GM19395 (cell line): ENCODE results near the gene STARD7.
A peak's percentile ranks its signal among the peaks of the same experiment; 100 is the strongest.
"Not testable (repeated sequence)": the region's sequence is repeated elsewhere in the genome, so short reads cannot be mapped to it uniquely, and the experiment has no call there.

Experiments
- ATAC-seq: cut with Tn5 transposase; IDR thresholded peaks from one replicate; pipeline ENCODE4 v1.9.1; 2021; ENCODE audit warnings: mild to moderate bottlenecking, moderate library complexity; ENCODE audit not compliant: unreplicated experiment

Gene STARD7

DNA sequence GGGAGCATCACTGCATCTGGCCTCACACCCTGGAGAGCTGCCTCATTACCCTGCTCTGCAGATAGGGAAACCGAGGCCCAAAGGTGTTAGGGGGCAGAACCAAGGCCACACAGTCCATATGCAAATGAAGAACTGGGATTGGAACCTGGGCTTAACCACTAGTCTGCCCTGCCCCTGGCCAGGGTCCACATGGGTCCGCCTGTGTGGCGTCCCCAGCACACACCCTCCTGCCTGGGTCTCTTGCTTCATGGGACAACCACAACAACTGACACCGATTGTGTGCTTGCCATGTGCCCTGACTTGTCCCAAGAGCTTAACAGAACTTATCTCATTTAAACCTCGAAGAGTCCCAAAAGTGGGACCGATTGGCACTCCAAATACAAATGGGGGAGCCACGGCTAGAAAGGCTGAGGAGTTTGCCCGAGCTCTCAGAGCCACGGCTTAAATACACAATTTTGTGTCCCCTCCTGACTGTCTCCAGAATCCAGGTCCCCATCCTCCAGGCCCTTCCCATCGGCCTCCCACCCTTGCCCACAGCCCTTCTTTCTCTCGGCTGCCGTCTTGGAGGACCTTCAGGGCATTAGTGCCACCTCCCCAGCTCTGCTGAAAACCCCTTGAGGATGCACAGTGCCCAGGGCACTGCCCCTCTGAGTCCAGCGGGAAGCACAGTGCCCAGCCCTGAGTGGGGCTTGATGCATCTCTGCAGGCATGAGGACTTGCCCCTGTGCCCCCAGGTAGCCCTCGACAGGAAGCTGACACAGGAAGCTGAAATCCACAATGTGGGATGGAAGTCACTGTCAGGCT lies 57.6 kb downstream of the STARD7 start:
- no peak for ATAC-seq

DNA sequence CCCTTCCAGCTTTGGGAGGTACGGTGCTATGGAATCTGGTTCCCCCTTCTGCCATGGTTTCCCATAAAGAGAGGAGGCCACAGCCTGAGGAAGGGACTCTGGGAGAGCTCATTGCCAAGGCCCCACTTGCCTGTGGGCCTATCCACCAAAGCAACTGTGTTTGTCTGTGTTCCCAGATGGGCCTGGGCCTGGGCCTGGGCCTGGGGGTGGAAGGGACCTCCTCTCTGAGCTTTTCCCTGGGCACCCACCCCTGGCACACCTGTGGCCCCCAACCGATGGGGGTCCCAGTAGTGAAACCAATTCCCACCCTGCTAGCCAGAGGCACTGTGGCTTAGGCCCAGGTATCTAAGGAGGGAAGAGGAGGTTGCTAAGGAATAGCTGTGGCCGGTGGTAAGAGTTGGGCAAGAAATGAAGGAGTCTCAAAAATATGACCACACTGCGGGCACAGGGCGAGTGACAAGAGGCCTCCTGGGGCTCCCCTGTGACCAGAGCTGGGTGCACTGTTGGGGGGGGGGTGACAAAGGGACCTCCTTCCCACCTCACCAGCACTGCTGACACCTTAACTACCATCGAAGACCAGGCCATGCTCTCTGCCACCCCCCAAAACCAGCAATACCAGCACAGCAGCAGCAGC lies 58.5 kb downstream of the STARD7 start:
- no peak for ATAC-seq

DNA sequence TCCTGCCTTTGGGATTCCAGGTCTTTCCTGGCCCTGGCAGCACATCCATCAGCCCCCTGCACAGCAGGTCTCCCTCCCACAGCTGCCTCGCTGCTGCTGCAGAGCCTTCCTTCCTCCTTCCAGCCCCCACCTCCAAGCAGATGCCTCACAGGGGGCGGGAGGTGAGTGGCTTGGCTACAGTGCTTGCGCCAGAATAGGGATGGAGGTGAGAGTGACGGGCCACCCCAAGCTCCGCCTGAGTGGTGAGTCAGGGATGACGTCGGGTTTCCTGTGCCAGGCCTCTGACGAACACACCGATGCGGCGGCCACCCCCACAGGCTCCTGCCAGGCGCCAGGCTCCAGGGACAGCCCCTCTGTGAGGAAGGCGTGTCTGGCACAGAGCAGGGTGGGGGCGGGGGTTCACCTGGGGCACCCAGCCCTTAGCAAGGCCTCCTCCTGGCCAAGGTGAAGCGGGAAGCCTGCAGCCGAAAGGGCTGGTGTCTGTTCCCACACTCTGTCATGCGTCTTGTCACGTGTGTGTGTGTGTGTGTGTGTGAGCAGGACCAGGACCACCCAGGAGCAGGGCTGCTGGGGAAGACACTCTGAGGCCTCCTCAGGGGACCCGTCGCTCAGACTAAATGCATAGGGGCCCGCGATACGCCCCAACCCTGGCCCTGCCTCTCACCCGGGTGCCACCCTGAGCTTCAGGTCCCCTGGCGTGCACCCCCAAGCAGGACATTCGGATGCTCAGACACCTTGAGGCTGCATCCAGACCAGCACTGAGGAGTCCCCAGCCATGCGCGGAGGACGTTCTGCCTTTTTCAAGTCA lies 60.0 kb downstream of the STARD7 start:
- peak; percentile 29 for ATAC-seq

DNA sequence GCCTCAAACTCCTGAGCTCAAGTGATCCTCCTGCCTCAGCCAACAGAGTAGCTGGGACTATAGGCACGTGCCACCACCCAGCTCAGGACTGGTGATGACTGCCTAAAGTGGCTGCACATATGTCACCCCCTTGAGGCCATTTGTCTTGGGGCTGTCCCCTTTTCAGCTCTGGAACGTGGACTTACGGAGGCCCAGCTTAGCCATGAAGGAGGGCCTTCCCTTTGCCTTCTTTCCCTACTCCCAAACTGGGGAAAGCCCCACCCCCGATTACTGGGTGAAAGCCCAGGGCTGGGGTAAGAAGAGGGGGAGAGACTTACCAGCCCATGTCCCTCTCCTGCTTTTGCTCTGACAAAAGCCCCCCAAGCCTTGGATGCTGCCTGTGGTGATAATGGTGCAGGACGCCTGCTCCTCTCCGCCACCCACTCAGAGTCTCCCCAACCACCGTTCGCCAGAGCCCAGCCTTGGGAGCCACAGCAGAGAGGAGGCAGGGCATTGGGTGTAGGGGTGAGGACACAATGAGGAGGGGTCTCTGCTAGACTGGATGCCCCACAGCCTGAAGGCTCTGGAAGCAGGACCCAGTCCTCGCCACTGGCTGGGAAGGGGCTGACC lies 60.9 kb downstream of the STARD7 start:
- ATAC-seq = no peak

DNA sequence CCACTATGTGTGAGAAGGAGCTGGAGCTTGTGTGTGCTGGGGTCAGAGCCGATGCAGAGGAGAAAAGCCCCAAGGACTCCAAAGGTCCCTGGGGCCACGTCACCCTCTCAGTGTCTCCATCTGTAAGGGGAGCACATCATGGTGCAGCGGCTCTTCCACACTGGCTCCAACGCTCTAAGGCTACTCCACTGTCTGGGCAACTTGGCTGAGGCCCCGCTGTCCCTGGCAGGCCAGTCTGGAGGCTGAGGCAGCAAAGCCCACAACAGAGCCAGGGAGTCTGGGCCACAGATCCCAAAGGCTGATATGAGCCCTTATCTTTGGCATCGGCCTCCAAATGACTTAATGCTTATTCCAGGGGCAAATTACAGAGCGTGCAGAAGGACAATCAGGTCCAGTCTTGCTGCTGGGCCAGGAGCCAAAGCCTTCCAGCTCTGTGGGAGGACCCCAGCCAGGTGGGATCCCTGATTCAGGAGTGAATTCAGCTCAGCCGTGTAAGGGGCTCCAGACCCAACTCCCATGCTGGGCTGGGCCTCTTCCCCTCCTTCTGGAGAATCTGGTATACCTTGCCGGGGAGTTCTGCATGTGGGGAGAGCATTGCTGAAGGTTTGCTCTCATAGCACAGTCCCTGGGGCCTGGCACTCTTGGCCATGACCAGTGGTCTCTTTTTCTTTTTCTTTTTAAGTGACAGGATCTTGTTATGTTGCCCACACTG lies 61.6 kb downstream of the STARD7 start:
- ATAC-seq = no peak

DNA sequence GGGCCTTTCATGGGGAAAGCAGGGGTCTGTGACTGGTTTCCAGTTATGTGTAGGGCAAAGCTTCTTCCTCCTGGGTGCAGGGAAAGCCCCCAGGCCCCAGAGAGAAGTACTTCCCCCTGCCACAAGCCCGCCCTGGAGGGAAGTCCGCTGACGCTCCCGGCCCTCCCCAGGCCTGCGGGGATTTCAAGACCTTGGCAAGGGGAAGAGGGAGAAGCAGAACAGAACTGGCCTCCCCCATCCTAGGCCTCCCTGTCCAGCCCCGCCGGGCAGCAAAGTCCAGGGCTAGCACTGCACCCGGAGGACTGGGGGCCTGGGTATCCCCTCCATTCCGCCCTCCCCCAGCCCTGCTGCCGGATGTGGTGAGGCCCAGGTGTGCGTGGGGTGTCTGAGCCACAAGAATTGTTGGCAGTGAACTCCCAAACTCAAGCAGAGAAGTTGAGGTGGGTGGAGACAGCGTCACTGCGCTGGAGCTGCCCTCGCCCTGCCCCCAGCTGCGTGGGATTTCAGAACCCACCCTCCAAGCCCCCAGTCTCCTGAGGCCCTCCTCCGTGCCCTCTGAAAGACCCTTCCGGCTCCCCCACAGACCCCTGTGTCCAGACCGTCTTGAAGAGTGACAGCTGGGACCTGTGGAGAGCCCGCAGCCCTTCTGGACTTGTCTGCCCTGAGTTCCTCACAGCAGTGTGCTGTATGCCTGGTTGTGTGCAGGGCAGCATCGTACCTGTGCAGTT lies 62.3 kb downstream of the STARD7 start:
- peak; percentile 50 for ATAC-seq

DNA sequence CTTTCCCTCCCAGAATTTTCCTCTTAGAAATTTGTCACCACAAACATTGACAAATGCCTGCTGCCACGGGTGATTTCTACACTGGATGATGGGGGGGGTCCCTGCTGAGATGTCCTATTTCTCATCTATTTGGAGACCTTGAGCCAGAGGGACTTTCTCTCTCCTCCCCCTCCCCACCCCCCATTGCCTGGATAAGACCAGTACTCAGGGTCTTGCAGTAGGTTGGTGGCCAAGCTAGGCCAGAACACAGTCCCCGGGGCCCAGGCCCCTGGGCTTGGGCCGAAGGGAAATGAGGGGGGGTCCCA lies 62.8 kb downstream of the STARD7 start:
- ATAC-seq = no peak

DNA sequence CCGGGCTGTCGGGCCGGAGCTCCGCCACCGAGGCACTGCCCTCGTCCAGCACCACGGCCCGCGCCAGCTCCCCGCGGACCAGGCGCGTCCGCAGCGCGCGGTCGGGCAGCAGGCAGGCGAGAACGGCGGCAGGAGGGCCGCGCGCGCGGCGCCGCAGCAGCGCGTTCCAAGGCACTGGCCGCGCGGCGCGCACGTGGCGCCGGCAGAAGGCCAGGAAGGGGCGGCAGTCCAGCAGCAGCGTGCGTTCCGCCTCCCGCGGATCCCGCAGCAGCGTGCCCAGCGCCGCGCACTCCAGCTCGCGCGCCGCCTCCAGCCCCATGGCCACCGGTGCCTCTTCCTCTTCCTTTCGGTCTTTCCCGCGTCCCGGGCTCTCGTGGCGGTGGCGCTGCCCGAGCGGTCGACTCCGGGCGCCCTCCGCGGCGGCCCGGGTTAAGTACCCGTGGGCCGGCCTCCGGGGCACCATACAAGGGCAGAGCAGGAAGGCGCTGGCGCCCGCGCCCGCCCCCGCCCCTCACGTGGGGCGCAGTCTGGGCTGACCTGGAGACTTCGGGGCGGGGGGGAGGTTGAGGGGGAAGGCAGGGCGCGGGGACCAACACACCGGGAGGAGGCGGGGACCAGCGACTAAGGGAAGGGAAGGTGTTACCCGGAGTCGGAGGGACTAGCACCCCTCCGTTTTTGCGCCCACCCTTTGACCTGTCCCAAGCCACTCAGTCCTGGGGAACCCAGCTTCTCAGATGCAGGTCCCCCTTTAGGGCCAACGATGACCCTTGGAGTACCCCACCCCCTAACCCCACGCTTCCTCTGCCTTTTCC lies 63.4 kb downstream of the STARD7 start, which contains the start of gene DUSP2:
DUSP2 (minus strand) TSS at position 405 of the 812 bp plus-strand sequence; CDS start at position 319, 86 bp downstream.
- ATAC-seq = peak; percentile 52

DNA sequence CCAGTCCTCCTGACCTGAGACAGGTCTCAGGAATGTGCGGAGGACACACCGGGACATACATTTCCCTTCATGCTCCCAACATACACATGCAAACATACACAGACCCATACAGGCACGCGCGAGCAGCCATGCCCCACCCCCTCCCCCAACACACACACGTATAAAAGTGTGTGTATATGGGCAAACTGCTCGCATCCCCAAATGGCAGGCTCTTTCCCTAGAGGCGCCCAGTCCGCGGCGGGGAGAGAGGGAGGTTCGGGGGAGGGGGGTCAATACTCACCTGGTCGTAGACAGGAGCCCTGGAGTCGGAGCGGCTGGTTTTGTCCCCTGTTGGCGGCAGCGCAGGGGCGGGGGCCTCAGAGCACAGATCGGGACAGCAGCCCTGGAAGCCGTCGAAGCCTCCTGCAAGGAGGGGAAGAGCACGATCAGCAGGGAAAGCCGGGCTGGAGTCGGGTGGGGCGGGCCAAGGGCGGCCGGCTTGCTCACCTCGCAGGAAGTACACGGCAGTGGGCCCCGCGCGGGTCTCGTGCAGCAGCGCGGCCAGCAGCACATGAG lies 64.1 kb downstream of the STARD7 start:
- peak; percentile 1 for ATAC-seq

DNA sequence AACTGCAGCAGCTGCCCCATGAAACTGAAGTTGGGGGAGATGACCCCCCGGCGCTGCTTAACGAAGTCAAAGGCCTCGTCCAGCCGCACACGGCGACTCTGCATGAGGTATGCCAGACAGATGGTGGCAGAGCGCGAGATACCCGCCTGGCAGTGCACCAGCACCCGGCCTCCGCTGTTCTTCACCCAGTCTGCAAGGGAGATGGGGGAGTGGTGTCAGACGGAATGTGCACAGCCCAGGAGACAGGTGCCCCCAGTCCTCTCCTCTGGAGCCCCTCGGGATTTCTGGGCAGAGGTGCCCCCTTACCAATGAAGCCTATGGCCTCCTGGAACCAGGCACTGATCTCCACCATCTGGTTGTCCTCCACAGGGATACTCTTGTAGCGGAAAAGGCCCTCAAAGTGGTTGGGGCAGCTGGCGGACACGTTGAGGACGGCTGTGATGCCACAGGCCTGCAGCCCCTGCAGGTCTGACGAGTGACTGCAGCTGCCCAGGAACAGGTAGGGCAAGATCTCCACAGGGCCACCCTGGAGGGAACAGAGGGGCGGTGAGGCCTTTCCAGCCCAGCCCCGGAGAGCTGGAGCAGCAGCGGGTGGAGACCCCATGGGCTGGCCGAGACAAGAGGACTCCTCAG lies 64.7 kb downstream of the STARD7 start:
- no peak for ATAC-seq

DNA sequence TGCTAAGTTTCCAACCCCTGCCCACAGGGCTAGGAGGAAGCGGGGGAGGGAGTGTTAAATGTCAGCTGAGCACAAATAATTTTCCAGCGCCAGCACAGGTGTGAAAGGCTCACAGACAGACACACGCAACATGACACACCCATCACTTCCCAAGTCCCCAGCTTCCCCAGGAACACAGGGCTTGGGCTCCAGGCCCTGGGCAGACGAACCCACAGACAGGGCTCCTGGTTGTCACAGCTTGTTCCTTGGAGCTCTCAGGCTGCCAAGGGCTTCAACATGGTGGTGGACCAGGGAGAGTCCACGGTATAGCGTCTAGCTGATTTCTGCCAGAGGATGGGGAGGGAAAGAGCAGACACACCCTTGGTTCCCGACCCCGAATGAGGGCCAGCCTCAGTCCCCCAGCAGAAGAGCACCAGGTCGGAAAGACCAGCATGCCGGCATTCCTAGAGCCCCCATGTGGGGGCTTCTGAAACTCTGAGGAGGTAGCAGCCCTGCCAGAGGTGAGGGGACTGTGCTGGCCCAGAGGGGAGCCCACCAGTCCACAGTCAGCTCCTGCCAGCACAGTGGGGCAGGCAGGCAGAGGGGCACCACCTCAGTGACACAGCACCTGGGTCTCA lies 65.3 kb downstream of the STARD7 start:
- ATAC-seq = no peak

DNA sequence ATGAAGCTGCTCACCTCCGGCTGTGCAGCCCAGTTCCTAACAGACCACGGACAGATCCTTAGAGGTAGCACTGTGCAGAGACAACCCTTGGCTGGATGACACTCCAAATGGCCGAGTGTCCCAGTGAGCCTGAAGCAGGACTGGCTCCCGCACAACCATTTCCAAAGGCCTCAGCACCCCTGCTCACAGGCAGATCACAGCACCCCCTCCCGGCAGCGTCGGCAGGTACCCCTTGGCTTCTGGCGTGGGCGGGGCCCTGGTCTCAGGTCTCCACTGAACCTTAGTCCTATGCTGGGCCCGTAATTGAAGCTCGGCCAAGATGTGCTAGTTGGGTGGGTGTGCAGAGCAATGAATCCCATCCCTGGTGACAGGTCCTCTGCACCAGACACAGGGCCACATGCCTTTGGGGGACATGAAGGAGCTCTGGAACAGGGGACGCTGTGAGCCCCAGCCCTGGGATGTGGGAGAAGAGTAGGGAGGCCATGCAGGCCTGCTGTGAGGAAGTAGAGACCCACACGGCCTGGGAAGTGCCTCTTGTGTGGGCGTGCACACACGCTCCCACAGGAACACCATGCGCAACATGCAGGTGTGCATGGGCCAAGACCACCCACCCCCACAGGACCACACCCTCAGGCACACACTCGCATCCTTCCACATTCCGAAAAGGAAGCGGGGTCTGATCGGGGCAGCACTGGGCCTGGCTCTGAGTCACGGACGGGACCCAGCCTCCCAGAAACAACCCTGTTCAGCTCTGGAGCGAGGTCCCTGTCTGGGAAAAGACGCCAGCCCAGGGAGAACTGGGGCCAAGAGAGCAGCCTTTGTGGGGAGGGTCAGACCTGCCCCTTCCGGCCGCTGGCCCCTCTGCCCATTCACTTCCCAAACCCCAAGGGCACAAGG lies 66.2 kb downstream of the STARD7 start:
- ATAC-seq = no peak

DNA sequence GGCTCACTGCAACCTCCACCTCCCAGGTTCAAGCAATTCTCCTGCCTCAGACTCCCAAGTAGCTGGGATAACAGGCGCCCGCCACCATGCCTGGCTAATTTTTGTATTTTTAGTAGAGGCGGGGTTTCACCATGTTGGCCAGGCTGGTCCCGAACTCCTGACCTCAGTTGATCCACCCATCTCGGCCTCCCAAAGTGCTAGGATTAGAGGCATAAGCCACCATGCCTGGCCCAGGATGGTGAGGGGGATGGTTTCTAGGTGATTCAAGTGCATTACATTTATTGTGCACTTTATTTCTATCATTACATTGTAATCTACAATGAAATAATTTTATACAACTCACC lies 67.0 kb downstream of the STARD7 start:
- ATAC-seq = not testable (repeated sequence)

DNA sequence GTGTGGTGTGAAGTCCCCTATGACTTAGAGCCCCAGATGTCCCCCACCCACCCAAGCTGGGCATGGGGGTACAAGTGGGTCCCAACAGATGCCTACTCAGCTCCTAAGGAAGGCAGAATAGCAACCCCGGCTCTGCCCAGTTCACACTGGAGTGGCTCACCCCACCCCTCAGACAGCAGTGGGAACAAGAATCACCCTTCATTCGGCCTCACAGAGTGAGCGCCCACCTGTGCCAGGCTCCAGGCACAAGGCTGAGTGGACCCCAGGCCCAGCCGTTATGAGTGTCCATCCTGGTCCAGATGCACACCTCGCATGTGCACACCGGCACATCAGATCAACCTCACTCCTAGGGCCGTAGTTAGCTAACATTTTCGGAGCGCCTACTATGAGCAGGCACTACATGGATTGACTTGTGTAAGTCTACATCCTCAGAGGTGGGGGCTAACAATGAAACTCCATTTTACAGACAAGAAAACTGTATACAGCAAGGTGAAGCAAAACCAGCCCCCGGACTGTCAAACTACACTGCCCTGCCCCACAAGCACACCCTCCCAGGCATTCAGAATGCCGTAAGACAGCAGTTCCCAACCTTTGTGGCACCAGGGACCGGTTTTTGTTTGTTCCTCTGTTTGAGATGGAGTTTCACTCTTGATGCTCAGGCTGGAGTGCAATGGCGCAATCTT lies 67.5 kb downstream of the STARD7 start:
- no peak for ATAC-seq

DNA sequence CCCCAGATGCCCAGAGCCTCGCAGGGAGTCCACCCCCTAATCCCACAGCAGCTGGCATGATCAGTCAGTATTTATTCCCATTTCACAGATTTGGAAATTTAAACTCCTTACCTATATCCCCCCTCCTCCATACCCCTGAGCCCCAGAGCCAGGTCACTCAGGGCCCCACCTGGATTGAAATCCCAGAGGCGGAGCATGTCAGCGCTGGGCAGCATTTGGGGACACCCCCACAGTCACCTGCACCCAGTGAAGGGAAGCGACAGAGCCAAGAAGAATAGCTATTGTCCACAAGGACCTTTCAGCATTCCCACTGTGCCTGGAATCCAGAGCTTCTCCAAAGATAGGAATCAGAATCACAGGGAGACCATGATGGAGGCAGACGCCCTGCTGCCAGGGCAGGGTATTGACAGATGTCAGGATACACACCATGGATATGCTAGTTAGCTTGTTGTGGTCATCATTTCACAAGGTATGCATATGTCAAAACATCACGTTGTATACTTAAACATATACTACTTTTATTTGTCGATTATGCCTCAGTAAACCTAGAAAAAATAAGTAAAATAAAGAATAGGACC lies 69.4 kb downstream of the STARD7 start:
- no peak for ATAC-seq
